ENCODE measurements around the gene CAPZB.

DNA sequence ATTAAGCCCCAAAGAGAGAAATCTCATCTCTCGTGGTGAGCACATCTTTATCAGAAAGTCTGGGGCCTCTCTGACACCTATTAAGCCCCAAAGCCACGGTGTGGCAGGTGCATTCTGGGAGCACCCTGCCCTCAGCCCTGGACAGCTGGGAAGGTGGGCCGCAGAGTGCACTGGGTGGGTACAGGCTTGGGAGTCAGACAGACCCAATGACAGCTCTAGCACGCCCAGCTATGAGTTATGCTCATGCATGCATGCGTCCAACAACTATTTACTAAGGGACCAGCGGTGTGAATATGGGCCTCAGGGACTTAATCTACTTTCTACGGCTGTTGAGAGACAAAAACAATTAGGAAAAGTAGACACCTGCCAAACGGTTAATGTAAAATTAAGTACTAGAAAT, 126.6 kb downstream of the CAPZB start:
- TF ChIP-seq, protein P1, sequence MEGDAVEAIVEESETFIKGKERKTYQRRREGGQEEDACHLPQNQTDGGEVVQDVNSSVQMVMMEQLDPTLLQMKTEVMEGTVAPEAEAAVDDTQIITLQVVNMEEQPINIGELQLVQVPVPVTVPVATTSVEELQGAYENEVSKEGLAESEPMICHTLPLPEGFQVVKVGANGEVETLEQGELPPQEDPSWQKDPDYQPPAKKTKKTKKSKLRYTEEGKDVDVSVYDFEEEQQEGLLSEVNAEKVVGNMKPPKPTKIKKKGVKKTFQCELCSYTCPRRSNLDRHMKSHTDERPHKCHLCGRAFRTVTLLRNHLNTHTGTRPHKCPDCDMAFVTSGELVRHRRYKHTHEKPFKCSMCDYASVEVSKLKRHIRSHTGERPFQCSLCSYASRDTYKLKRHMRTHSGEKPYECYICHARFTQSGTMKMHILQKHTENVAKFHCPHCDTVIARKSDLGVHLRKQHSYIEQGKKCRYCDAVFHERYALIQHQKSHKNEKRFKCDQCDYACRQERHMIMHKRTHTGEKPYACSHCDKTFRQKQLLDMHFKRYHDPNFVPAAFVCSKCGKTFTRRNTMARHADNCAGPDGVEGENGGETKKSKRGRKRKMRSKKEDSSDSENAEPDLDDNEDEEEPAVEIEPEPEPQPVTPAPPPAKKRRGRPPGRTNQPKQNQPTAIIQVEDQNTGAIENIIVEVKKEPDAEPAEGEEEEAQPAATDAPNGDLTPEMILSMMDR (IDR thresholded peaks at IDR 0.05; ENCODE audit: borderline replicate concordance, extremely low read depth, low read length, poor library complexity, severe bottlenecking) = no peak
- no peak for TF ChIP-seq EZH2 (IDR thresholded peaks at IDR 0.05; ENCODE audit: borderline replicate concordance, low read depth, low read length, severe bottlenecking)

Measured in DND-41 (cell line).